K562 (cell line): ENCODE data around the gene DYSF. TPM values are rescaled to one million over a fixed set of nuclear protein-coding genes. Genes with fewer than 3 reads are reported as not detected.

ENCODE experiments used
- ATAC-seq: fragments of 200-7000 bp; cut with Tn5 transposase; 3 replicates; pipeline ENCODE4 v1.9.1; 2020; ENCODE audit warnings: moderate library complexity
- BruUV-seq: library from RNA; stranded (reverse); fragments of 400-500 nt; replicated peaks from 2 replicates; lab custom pipeline; 2021; lab: Mats Ljungman, UMichigan
- CTCF ChIA-PET: fragments of 300-600 bp; formaldehyde crosslinking; extraction: SDS; loops from one replicate; lab custom pipeline; 2021; ENCODE audit warnings: low intra/inter-chr PET ratio; lab: Yijun Ruan, JAX
- POLR2A ChIA-PET: fragments of 300-600, 350-650 bp; sonication (Branson Sonifier 250); formaldehyde crosslinking; extraction: SDS; loops from one replicate; lab custom pipeline; 2021; ENCODE audit warnings: antibody characterized with exemption, inconsistent platforms; lab: Yijun Ruan, JAX
- DNase-seq, 4 experiments: peaks; one replicate each; pipeline versions ENCODE4 v3.0.0 to v3.0.0-alpha.2; 2011 to 2018; ENCODE audit warnings: low spot score in 3 of 4, mixed read lengths in 3 of 4; ENCODE audit errors: extremely low read depth in 1 of 4
- FAIRE-seq: peaks from 2 replicates; lab custom pipeline; 2011; peaks lifted over from hg19 to GRCh38; lab: Jason Lieb, UNC
- H2AFZ ChIP-seq: 2 replicates; pipeline ENCODE4 v1.6.0; 2011; ENCODE audit warnings: low read depth, low read length, control low read depth, inconsistent platforms
- H3K27ac ChIP-seq: fragments of 200-600 bp; 3 replicates; pipeline ENCODE4 v1.8.0; 2011; ENCODE audit warnings: low read depth, mild to moderate bottlenecking, control low read depth, inconsistent platforms, low read length, moderate library complexity, mixed read lengths; ENCODE audit errors: extremely low read depth
- H3K27me3 ChIP-seq, 2 experiments: fragments of 300-600 bp in 1 of 2; 2 replicates in 1 of 2; 3 replicates in 1 of 2; pipeline versions ENCODE4 v1.6.0 to v1.8.0; 2011; ENCODE audit warnings: inconsistent platforms in 2 of 2, low read length in 2 of 2, mild to moderate bottlenecking in 1 of 2, mixed read lengths in 1 of 2, moderate library complexity in 1 of 2; ENCODE audit not compliant: control insufficient read depth in 2 of 2, insufficient read depth in 2 of 2
- H3K36me3 ChIP-seq: fragments of 300-600 bp; 3 replicates; pipeline ENCODE4 v1.8.0; 2011; ENCODE audit warnings: mild to moderate bottlenecking, low read length, inconsistent platforms; ENCODE audit not compliant: control insufficient read depth, insufficient read depth
- H3K4me1 ChIP-seq, 2 experiments: fragments of 200-600 bp in 1 of 2; replicated peaks in 1 of 2; 2 replicates in 1 of 2; 3 replicates in 1 of 2; pipeline versions ENCODE4 v1.5.1 to v1.8.0; 2011; ENCODE audit warnings: inconsistent platforms in 2 of 2, low read length in 2 of 2, mild to moderate bottlenecking in 1 of 2, mixed read lengths in 1 of 2, moderate library complexity in 1 of 2; ENCODE audit not compliant: control insufficient read depth in 2 of 2, insufficient read depth in 2 of 2
- H3K4me2 ChIP-seq: 2 replicates; pipeline ENCODE4 v1.6.1; 2011; ENCODE audit warnings: low read length, control low read depth, inconsistent platforms, mixed read lengths; ENCODE audit not compliant: insufficient read depth
- H3K4me3 ChIP-seq: fragments of 200-600 bp; sonication (generic), shearing (Covaris generic); 2 replicates; pipeline ENCODE4 v1.5.1; 2016; ENCODE audit warnings: control low read depth, inconsistent platforms
- H3K79me2 ChIP-seq: fragments of 200-600 bp; 3 replicates; pipeline ENCODE4 v1.8.0; 2011; ENCODE audit warnings: low read length, inconsistent platforms; ENCODE audit not compliant: control insufficient read depth, insufficient read depth
- H3K9ac ChIP-seq, 2 experiments: 2 replicates each; pipeline versions ENCODE4 v1.6.0 to v1.6.1; 2011; ENCODE audit warnings: low read depth in 2 of 2, low read length in 2 of 2, control low read depth in 1 of 2, inconsistent platforms in 1 of 2, mild to moderate bottlenecking in 1 of 2, mixed read lengths in 1 of 2; ENCODE audit not compliant: insufficient read depth in 1 of 2
- H3K9me1 ChIP-seq: one replicate; pipeline ENCODE4 v1.6.0; 2011; ENCODE audit warnings: inconsistent platforms, mild to moderate bottlenecking, low read length, moderate library complexity; ENCODE audit not compliant: control insufficient read depth, insufficient read depth
- H3K9me3 ChIP-seq: replicated peaks from 2 replicates; pipeline ENCODE4 v1.5.1; 2011; ENCODE audit warnings: low read depth, low read length, inconsistent platforms; ENCODE audit not compliant: control insufficient read depth, insufficient read depth
- H4K20me1 ChIP-seq: replicated peaks from 2 replicates; pipeline ENCODE4 v1.6.1; 2011; ENCODE audit warnings: low read length, inconsistent platforms, mixed read lengths; ENCODE audit not compliant: control insufficient read depth, insufficient read depth
- BRCA1 ChIP-seq, 2 experiments: fragments of 450-650 bp in 1 of 2; sonication (generic) in 1 of 2; formaldehyde crosslinking in 1 of 2; IDR thresholded peaks; 2 replicates each; pipeline versions ENCODE4 v1.5.0 to v1.6.1; 2017 to 2020; ENCODE audit warnings: mild to moderate bottlenecking in 1 of 2, missing genetic modification reagents in 1 of 2
- CC2D1A ChIP-seq: fragments of 450-650 bp; IDR thresholded peaks from 2 replicates; pipeline ENCODE4 v1.6.1; 2017; ENCODE audit warnings: mild to moderate bottlenecking
- HIVEP1 ChIP-seq: fragments of 250-450 bp; sonication (Bioruptor Pico); IDR thresholded peaks from 2 replicates; pipeline ENCODE4 v1.4.0; 2020; ENCODE audit warnings: mild to moderate bottlenecking
- JUNB ChIP-seq: fragments of 450-650 bp; formaldehyde crosslinking; conservative IDR thresholded peaks from 2 replicates; pipeline ENCODE4 v1.4.0; 2020; ENCODE audit warnings: mild to moderate bottlenecking
- MBD2 ChIP-seq: sonication (generic); IDR thresholded peaks from 2 replicates; pipeline ENCODE4 v1.6.1; 2016; ENCODE audit warnings: low read depth, borderline replicate concordance
- MECOM ChIP-seq: fragments of 250-450 bp; sonication (Bioruptor Pico); IDR thresholded peaks from 2 replicates; pipeline ENCODE4 v1.8.0; 2022; ENCODE audit warnings: inconsistent platforms
- NFE2 ChIP-seq: IDR thresholded peaks from 2 replicates; pipeline ENCODE4 v1.6.1; 2014; ENCODE audit warnings: antibody characterized with exemption, low read depth
- NONO ChIP-seq, 2 experiments: fragments of 200-400 bp in 1 of 2; fragments of 450-650 bp in 1 of 2; formaldehyde crosslinking in 1 of 2; IDR thresholded peaks; 2 replicates each; pipeline ENCODE4 v1.6.1; 2017; ENCODE audit warnings: low read depth in 2 of 2, mild to moderate bottlenecking in 2 of 2, moderate library complexity in 2 of 2, low read length in 1 of 2
- SMAD1 ChIP-seq: fragments of 150-350 bp; IDR thresholded peaks from 2 replicates; pipeline ENCODE4 v1.6.1; 2014; ENCODE audit warnings: low read length, low read depth; ENCODE audit not compliant: partially characterized antibody
- SRSF7 ChIP-seq: fragments of 200-400 bp; formaldehyde crosslinking; optimal IDR thresholded peaks from 2 replicates; pipeline ENCODE3; 2017; ENCODE audit warnings: mild to moderate bottlenecking, low read depth, low read length
- TEAD4 ChIP-seq, 2 experiments: sonication (generic) in 1 of 2; formaldehyde crosslinking in 1 of 2; IDR thresholded peaks; 2 replicates each; pipeline versions ENCODE4 v1.6.1 to v1.8.0; 2012 to 2022; ENCODE audit warnings: borderline replicate concordance in 1 of 2, inconsistent platforms in 1 of 2, low read length in 1 of 2, mild to moderate bottlenecking in 1 of 2, missing genetic modification reagents in 1 of 2
- U2AF1 ChIP-seq: fragments of 200-400 bp; formaldehyde crosslinking; optimal IDR thresholded peaks from 2 replicates; pipeline ENCODE3; 2017; ENCODE audit warnings: mild to moderate bottlenecking, low read depth, low read length, moderate library complexity
- VEZF1 ChIP-seq: fragments of 200-800 bp; sonication (Bioruptor generic); IDR thresholded peaks from 2 replicates; pipeline ENCODE4 v1.6.1; 2017; ENCODE audit warnings: missing genetic modification characterization, missing compliant biosample characterization
- YBX1 ChIP-seq: fragments of 450-650 bp; IDR thresholded peaks from 2 replicates; pipeline ENCODE4 v1.7.1; 2016; ENCODE audit warnings: mild to moderate bottlenecking
- ZNF316 ChIP-seq: fragments of 450-650 bp; IDR thresholded peaks from 2 replicates; pipeline ENCODE4 v1.6.1; 2016
- ZNF583 ChIP-seq: fragments of 250-450 bp; sonication (Bioruptor Pico); IDR thresholded peaks from 2 replicates; pipeline ENCODE4 v1.4.0; 2020
- WGBS: fragments of 100-300 bp; shearing (Covaris generic); methylation state at CpG from one replicate; pipeline ENCODE4 v1.1.6; 2016; ENCODE audit warnings: low coverage, mixed read lengths; ENCODE audit not compliant: insufficient coverage; ENCODE audit errors: missing lambda C conversion rate; 5-methylcytosine and 5-hydroxymethylcytosine counted together
- in situ Hi-C: fragments of 300-500 bp; cut with MboI; formaldehyde crosslinking; loops from 4 replicates; pipeline ENCODE4 v1.15.0; 2018; ENCODE audit warnings: inconsistent platforms, mixed read lengths
- intact Hi-C: fragments of 100-400 bp; cut with micrococcal nuclease; formaldehyde crosslinking; loops from 2 replicates; pipeline ENCODE4 v1.14.2; 2022
- polyA plus RNA-seq, 8 experiments: library from polyadenylated mRNA; depleted of rRNA in 4 of 8; stranded (reverse) in 5 of 8; unstranded in 3 of 8; fragments of >200 nt; fragmentation: Nextera tagmentation in 2 of 8; fragmentation: Illumina TruSeq in 1 of 8; extraction: Ambion mirVana in 2 of 8; extraction: Trizol in 1 of 8; gene quantifications; 2 replicates each; pipeline versions ENCODE4 v1.2.1 to v1.2.3, GENCODE V29; 2011 to 2014; ENCODE audit warnings: inconsistent platforms in 1 of 8, missing spikeins in 1 of 8
- total RNA-seq, 7 experiments: library from RNA; depleted of rRNA in 6 of 7; stranded (reverse); fragments of >200 nt in 6 of 7; fragmentation: Illumina TruSeq in 2 of 7; extraction: Trizol in 2 of 7; gene quantifications; 2 replicates each; pipeline versions ENCODE4 v1.2.1 to v1.2.3, GENCODE V29; 2011 to 2021; ENCODE audit warnings: low replicate concordance in 1 of 7
- TF ChIP-seq, protein P1 (sequence below): conservative IDR thresholded peaks from 2 replicates; pipeline ENCODE4 v1.6.1; 2011; ENCODE audit warnings: low read depth, mild to moderate bottlenecking, low read length; ENCODE audit not compliant: control insufficient read depth
- TF ChIP-seq, protein P2 (sequence below), 2 experiments: fragments of 250-450 bp in 1 of 2; fragments of 450-650 bp in 1 of 2; sonication (Bioruptor Pico) in 1 of 2; IDR thresholded peaks; 2 replicates each; pipeline versions ENCODE4 v1.6.1 to v1.8.0; 2016 to 2021; ENCODE audit warnings: mild to moderate bottlenecking in 2 of 2, moderate library complexity in 2 of 2, missing compliant biosample characterization in 1 of 2, missing genetic modification characterization in 1 of 2

Gene DYSF
- total and polyA plus RNA-seq, 9 of the 15 experiments (the other 6 are each of a cell fraction or from before 2014, with no cell fraction given): 0.01 to 0.80 (median 0.29) TPM

DNA sequence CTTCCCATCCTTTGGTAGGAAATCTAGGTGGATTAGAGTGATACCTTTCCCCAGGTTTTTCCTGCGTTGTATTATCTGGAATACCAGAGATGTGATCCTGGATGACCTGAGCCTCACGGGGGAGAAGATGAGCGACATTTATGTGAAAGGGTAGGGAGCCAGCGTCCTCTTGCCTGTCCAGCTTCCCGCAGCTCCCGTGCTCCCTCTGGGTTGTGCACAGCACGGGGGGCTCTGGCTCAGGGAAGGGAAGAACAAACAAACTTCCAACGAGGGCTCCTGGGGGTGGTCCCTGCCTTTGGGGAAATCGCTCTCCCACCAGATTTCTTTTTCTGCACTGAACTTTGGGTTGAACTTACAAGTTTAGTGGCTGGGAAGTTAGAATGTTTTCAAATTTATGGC lies 215.7 kb downstream of the DYSF start (continued):
- TF ChIP-seq BRCA1 (IDR thresholded peaks at IDR 0.05) (no peak), BRCA1 (CRISPR knock-in tag; IDR thresholded peaks at IDR 0.05) (no peak), HIVEP1 (CRISPR knock-in tag) (no peak), ZNF583 (CRISPR knock-in tag) (no peak), MECOM (CRISPR knock-in tag) (no peak), TEAD4 (IDR thresholded peaks at IDR 0.05; ENCODE audit: low read length) (no peak), TEAD4 (CRISPR knock-in tag; IDR thresholded peaks at IDR 0.05; ENCODE audit: borderline replicate concordance) (no peak)
- TF ChIP-seq, all 486 proteins: peak for 0

DNA sequence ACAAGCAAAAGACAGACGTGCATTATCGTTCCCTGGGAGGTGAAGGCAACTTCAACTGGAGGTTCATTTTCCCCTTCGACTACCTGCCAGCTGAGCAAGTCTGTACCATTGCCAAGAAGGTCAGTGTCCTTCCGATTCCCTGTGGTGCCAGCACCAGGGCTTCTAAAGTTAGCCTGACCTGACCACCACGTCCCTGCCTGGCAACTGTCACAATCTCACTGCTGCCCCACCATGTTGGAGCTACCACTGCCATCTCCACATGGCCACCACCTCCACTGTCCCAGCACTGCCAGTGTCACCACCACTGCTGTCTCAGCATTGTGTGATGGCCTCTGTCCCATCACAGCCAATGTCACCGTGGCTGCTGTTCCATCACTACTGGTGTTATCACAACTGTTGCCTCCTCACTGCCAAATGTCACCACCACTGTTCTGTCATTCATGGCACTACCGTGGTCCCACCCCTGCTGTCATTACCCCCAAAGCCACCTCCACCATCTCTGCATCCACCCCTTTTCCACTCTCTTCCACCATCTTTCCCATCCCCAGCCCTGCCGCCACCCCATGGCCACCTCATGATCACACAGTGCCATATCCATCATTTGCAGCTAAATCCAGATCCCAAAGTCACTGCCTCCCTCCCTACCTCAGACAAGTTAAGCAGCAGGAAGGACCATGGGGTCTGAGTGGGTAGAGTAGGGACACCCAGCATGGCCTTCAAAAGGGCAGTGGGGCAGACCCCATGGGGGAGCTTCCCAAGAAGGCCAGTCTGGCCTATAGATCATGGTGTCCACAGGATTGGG lies 216.5 kb downstream of the DYSF start:
- peaks cover 4 to 31% of the 10 kb centered on the region in 2 experiments; a peak in 3 of 5 replicates for H3K27me3 ChIP-seq
- no peak overlapping the region for H2AFZ ChIP-seq
- DNase-seq (no peak), FAIRE-seq (no peak), ATAC-seq (no peak)
- POLR2A ChIA-PET: interaction anchor here (1.0 kb wide), 1 partner anchor 9 kb away, joined by 3 read pairs; no protein-coding TSS in a partner anchor
- in situ Hi-C loops: no loop called here
- CTCF ChIA-PET: no interaction called here
- H3K9me3 ChIP-seq: no peaks in the 10 kb centered on the region
- H3K4me1 ChIP-seq: peaks cover 0 to 9% of the 10 kb centered on the region in 2 experiments; a peak in 1 of 5 replicates
- WGBS: 2% methylated on average over 8 of the region's 8 CpGs
- H3K79me2 ChIP-seq: no peaks in the 10 kb centered on the region
- no peaks in the 10 kb centered on the region for H4K20me1 ChIP-seq
- intact Hi-C loops: no loop called here
- no peaks in the 10 kb centered on the region for H3K36me3 ChIP-seq
- no peak overlapping the region for H3K9ac ChIP-seq
- H3K4me2 ChIP-seq: no peak overlapping the region
- no peak overlapping the region for H3K27ac ChIP-seq
- no TSS peak for BruUV-seq
- H3K4me3 ChIP-seq: no peak overlapping the region
- H3K9me1 ChIP-seq: peaks cover 5% of the 10 kb centered on the region
- TF ChIP-seq YBX1: no peak
- TF ChIP-seq JUNB: no peak
- TF ChIP-seq, protein P1, sequence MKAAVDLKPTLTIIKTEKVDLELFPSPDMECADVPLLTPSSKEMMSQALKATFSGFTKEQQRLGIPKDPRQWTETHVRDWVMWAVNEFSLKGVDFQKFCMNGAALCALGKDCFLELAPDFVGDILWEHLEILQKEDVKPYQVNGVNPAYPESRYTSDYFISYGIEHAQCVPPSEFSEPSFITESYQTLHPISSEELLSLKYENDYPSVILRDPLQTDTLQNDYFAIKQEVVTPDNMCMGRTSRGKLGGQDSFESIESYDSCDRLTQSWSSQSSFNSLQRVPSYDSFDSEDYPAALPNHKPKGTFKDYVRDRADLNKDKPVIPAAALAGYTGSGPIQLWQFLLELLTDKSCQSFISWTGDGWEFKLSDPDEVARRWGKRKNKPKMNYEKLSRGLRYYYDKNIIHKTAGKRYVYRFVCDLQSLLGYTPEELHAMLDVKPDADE: no peak
- TF ChIP-seq U2AF1: no peak
- TF ChIP-seq NFE2: no peak
- TF ChIP-seq, protein P2, sequence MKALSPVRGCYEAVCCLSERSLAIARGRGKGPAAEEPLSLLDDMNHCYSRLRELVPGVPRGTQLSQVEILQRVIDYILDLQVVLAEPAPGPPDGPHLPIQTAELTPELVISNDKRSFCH (CRISPR knock-in tag; IDR thresholded peaks at IDR 0.05): no peak
- TF ChIP-seq, protein P2 (tag; IDR thresholded peaks at IDR 0.05): no peak
- TF ChIP-seq SMAD1: no peak
- TF ChIP-seq MBD2: no peak
- no peak for TF ChIP-seq VEZF1 (CRISPR knock-in tag)
- no peak for TF ChIP-seq ZNF316
- TF ChIP-seq CC2D1A: no peak
- no peak for TF ChIP-seq SRSF7
- TF ChIP-seq NONO (IDR thresholded peaks at IDR 0.05; ENCODE audit: low read depth in 2 of 2, low read length in 1 of 2): no peak
